ENCODE results near the gene RNF14. TPM values are rescaled to one million over a fixed set of nuclear protein-coding genes. Genes with fewer than 3 reads are reported as not detected.

The RNF14 gene
- total and polyA plus RNA-seq, 9 of the 15 experiments (the other 6 are each of a cell fraction or from before 2014, with no cell fraction given), result 36.3 to 140 (median 75.1) TPM

GRCh38 chr5:141969783-141970771 lies 1.2 kb downstream of the RNF14 start (continued):
- no peak for TF ChIP-seq MEF2A (IDR thresholded peaks at IDR 0.05; ENCODE audit: control insufficient read depth, low read depth, low read length)
- TF ChIP-seq NFRKB (IDR thresholded peaks at IDR 0.05; ENCODE audit: low read depth), result peak; percentile 79
- TF ChIP-seq EP400 (IDR thresholded peaks at IDR 0.05), result peak; percentile 80; the same call in 1 of the 2 replicates
- TF ChIP-seq ZBTB11 (CRISPR knock-in tag; IDR thresholded peaks at IDR 0.05), result no peak
- TF ChIP-seq GTF2F1 (IDR thresholded peaks at IDR 0.05; ENCODE audit: low read depth, low read length), result peak; percentile 44; the same call in 1 of the 2 replicates
- no peak for TF ChIP-seq HMG20A (CRISPR knock-in tag; conservative IDR thresholded peaks at IDR 0.05)
- no peak for TF ChIP-seq ID3 (CRISPR knock-in tag; IDR thresholded peaks at IDR 0.05)
- no peak for TF ChIP-seq ID3 (tag; IDR thresholded peaks at IDR 0.05)
- no peak for TF ChIP-seq ZNF75A (CRISPR knock-in tag; IDR thresholded peaks at IDR 0.05)
- peak; percentile 35 for TF ChIP-seq CBFA2T2 (conservative IDR thresholded peaks at IDR 0.05)
- no peak for TF ChIP-seq ZNF696 (CRISPR knock-in tag; conservative IDR thresholded peaks at IDR 0.05)
- TF ChIP-seq KDM5B (IDR thresholded peaks at IDR 0.05; ENCODE audit: insufficient replicate concordance, low read depth, low read length), result peak; percentile 46
- no peak for TF ChIP-seq ZNF212 (CRISPR knock-in tag; IDR thresholded peaks at IDR 0.05)
- TF ChIP-seq CTBP1 (IDR thresholded peaks at IDR 0.05; ENCODE audit: borderline replicate concordance), result no peak
- TF ChIP-seq ZNF347 (CRISPR knock-in tag; IDR thresholded peaks at IDR 0.05; ENCODE audit: low read depth), result no peak
- no peak for TF ChIP-seq NR1H2 (CRISPR knock-in tag; IDR thresholded peaks at IDR 0.05)
- no peak for TF ChIP-seq SREBF1 (IDR thresholded peaks at IDR 0.05; ENCODE audit: borderline replicate concordance, low read depth, low read length)
- TF ChIP-seq TCF3 (CRISPR knock-in tag; IDR thresholded peaks at IDR 0.05), result peak; percentile 52
- peak; percentile 70 to 81 for TF ChIP-seq MNT (conservative IDR thresholded peaks at IDR 0.05)
- TF ChIP-seq NRF1 (conservative IDR thresholded peaks at IDR 0.05 in 1 of 2, IDR thresholded peaks at IDR 0.05 in 1 of 2), result 0 out of 4 replicates have a peak, but pooled peaks of 1 of the 2 experiments have one; percentile 20
- no peak for TF ChIP-seq ZZZ3 (IDR thresholded peaks at IDR 0.05)
- TF ChIP-seq ZNF239 (CRISPR knock-in tag; IDR thresholded peaks at IDR 0.05), result no peak

All from K562 (cell line).